ENCODE measurements around the gene ANGPT4. TPM values are rescaled to one million over a fixed set of nuclear protein-coding genes. Genes with fewer than 3 reads are reported as not detected.

Gene ANGPT4
- total RNA-seq, 2 donors from 2014 or later, result 0.11 TPM; not detected in 1

DNA sequence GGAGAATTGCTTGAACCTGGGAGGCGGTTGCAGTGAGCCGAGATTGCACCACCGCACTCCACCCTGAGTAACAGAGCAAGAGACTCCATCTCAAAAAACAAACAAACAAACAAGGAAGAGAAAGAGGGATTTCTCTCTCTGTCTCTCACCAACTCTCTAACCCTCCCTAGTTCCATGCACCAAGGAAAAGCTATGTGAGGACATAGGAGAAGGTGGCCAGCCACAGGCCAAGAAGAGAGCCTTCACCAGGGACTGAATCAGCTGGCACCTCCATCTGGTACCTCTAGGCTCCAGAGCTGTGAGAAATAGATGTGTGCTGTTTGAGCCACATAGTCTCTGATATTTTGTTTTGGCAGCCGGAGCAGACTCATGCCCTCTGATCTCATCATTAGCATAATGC, 91.6 kb downstream of the ANGPT4 start:
- H3K27me3 ChIP-seq, result no peaks in the 10 kb centered on the region
- H3K4me1 ChIP-seq, result peaks cover 0 to 9% of the 10 kb centered on the region in 2 donors
- no peak overlapping the region for H3K4me3 ChIP-seq
- TF ChIP-seq, protein P1, sequence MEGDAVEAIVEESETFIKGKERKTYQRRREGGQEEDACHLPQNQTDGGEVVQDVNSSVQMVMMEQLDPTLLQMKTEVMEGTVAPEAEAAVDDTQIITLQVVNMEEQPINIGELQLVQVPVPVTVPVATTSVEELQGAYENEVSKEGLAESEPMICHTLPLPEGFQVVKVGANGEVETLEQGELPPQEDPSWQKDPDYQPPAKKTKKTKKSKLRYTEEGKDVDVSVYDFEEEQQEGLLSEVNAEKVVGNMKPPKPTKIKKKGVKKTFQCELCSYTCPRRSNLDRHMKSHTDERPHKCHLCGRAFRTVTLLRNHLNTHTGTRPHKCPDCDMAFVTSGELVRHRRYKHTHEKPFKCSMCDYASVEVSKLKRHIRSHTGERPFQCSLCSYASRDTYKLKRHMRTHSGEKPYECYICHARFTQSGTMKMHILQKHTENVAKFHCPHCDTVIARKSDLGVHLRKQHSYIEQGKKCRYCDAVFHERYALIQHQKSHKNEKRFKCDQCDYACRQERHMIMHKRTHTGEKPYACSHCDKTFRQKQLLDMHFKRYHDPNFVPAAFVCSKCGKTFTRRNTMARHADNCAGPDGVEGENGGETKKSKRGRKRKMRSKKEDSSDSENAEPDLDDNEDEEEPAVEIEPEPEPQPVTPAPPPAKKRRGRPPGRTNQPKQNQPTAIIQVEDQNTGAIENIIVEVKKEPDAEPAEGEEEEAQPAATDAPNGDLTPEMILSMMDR (IDR thresholded peaks at IDR 0.05), result no peak
- no peak for DNase-seq (ENCODE audit: low spot score)
- H3K27ac ChIP-seq, result no peak overlapping the region
- H3K9me3 ChIP-seq, result no peaks in the 10 kb centered on the region
- H3K36me3 ChIP-seq, result no peaks in the 10 kb centered on the region

DNA sequence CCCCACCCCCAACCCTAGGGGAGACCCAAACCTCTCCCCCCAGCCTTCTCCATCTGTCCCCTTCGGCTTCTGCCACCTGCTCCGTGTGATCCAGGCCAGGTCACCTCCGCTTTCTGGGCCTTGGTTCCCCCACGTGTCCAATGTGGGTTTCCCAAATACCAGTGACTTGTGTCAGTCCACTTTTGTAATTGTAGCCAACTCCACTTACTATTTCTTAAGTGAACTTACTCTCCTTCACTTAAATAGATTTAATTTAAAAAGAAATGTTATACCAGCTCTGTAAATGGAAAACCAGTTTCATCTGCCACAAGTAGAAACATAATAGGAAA, 92.6 kb downstream of the ANGPT4 start:
- H3K4me1 ChIP-seq, result peaks cover 0 to 9% of the 10 kb centered on the region in 2 donors
- H3K27ac ChIP-seq, result no peak overlapping the region
- no peaks in the 10 kb centered on the region for H3K27me3 ChIP-seq
- no peak for DNase-seq (ENCODE audit: low spot score)
- no peak overlapping the region for H3K4me3 ChIP-seq
- H3K36me3 ChIP-seq, result no peaks in the 10 kb centered on the region
- TF ChIP-seq, protein P1 (IDR thresholded peaks at IDR 0.05), result no peak
- H3K9me3 ChIP-seq, result no peaks in the 10 kb centered on the region

DNA sequence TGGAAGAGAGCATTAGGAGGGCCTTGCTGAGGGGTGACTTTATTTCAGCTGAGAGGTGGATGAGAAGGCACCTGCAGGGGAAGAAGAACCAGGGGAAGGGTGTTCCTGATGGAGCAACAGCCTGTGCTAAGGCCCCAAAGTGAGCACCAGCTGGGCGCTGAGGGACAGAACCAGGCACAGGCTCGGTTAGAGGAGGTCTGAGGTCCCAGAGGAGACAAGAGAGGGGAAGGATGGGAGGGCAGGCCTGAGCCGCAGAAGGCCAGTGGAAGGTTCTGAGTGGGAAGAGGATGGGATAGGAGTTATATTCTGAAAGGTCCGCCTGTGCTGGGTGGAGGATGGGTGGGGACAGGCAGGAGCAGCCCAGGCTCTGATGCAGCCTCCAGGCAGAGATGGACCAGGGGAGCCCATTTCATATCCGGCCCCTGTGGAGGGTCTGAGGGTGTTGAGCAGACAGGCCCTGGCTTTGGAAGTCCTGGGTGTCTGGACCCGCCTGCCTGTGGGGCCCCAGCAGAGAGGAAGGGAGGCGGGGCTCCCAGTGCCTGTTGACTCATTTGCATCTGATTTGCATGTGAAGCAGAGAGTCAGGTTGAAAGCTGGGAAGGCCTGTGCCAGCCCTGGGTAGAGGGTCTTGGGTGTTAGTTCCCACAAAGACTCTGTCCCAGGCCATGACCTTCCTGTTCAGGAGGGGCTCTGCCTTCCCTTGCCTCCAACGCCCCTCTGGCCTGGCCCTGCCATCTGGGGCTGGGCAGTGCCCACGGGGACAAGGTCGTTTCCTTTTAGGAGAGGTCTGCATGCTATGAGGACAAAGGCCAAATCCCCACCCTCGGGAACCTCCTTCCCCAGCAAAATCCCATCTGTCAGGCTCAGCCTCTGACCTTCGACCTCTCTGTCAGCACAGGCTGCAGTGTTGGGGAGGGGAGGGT, 93.2 kb downstream of the ANGPT4 start:
- H3K4me1 ChIP-seq, result peaks cover 0 to 9% of the 10 kb centered on the region in 2 donors
- H3K27ac ChIP-seq, result no peak overlapping the region
- no peak overlapping the region for H3K4me3 ChIP-seq
- H3K9me3 ChIP-seq, result no peaks in the 10 kb centered on the region
- H3K27me3 ChIP-seq, result no peaks in the 10 kb centered on the region
- TF ChIP-seq, protein P1 (IDR thresholded peaks at IDR 0.05), result no peak
- no peaks in the 10 kb centered on the region for H3K36me3 ChIP-seq
- DNase-seq (ENCODE audit: low spot score), result no peak

DNA sequence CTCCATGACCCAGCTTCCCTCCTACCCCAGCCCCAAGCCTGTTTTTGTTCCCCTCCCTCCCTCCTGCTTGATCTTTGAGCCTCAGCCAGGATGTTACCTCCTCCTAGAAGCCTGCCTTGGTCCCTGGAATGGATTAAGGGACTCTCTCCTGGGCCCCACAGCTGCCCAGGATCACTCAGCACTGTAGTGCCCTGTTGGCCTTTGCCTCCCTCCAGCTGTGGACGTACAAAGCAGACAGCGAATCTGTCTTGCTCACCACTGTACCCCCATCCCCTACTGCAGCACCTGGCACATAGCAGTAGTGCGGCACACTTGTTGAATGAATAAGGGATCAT, 94.4 kb downstream of the ANGPT4 start:
- H3K4me3 ChIP-seq, result no peak overlapping the region
- no peaks in the 10 kb centered on the region for H3K9me3 ChIP-seq
- TF ChIP-seq, protein P1 (IDR thresholded peaks at IDR 0.05), result no peak
- peaks cover 0 to 9% of the 10 kb centered on the region in 2 donors for H3K4me1 ChIP-seq
- H3K27ac ChIP-seq, result peak overlapping the region; percentile 58 to 72
- no peaks in the 10 kb centered on the region for H3K36me3 ChIP-seq
- no peaks in the 10 kb centered on the region for H3K27me3 ChIP-seq
- DNase-seq (ENCODE audit: low spot score), result no peak

DNA sequence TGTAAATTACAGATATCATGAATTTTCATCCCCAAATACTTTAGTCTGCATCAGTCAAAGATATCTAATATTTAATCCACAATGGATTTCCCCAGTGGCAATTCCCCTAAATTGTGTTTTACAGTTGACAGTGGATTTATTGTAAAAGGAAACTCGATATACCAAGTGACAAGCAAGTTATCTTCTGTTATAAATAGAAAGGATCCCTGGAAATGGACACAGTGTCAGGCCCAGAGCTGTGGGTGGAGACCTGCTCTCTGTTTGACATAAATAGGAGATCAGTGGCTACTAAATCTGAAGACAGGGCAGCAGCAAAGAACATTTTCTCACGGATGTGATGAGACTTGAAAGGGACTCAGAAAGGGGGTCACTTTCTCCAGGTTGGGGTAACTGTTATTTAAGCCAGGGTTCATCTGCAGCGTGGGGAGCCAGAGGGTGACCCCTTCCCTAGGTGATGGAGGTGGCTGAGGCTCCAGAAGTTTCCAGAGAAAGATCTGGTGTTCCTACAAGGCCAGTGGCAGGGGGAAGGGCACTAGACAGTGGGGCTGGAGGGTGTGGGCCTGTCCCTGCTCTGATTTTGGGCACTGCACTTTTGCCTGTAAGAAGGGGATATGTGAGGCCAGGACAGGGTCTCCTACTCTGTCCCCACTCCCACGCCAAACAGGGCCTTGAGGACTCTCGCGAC, 94.9 kb downstream of the ANGPT4 start:
- H3K4me1 ChIP-seq, result peaks cover 0 to 9% of the 10 kb centered on the region in 2 donors
- no peak for DNase-seq (ENCODE audit: low spot score)
- H3K36me3 ChIP-seq, result no peaks in the 10 kb centered on the region
- H3K4me3 ChIP-seq, result no peak overlapping the region
- no peaks in the 10 kb centered on the region for H3K9me3 ChIP-seq
- TF ChIP-seq, protein P1 (IDR thresholded peaks at IDR 0.05), result no peak
- peak overlapping the region; percentile 58 to 72 for H3K27ac ChIP-seq
- H3K27me3 ChIP-seq, result no peaks in the 10 kb centered on the region
